ENCODE results near the gene GRK3. TPM values are rescaled to one million over a fixed set of nuclear protein-coding genes. Genes with fewer than 3 reads are reported as not detected.

Gene GRK3
- total and polyA plus RNA-seq, 7 donors: 1.2 to 9.6 (median 7.2) TPM

DNA sequence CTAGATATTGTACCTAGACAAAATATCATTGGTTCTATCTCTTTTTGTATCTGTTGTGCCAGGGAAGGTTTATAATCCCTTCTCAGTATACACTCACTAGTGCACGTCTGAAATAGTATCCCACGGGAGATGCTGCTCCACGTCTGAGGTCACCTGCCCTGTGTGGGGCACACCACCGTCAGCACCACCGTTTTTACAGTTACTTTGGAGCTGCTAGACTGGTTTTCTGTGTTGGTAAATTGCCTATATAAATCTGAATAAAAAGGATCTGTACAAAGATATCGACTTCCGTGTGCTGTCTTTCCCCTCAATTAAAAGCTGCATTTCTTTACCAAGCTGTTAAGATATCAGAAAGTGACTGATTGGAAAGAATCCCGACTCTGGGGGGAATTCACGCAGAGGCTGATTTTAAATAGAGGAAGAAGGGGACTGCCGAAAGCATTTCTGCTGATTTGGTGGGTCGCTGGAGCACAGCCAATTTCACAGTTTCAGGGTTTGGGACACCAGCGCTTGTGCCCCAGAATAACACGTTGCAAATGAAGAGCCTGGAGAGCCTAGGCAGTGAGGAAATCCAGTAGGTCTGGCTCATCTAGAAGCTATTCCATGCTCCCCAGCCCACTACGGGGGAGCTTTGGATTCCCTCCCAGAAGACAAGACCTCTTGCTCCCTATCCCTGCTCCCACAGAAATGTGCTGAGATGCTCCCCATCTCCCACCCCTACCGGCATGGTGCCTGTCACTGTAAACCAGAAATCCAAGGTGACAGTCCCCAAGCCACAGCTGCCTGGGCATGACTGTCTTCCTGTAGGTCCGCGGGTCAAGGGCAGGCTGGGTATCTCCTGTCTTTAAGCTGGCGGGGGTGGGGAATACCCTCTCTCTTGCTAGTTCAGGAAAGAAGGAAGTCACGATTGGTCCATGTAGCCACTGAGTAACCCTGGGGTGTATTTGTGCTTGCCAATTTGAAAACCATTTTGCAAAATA is 164.8 kb downstream of the GRK3 start:
- 40 to 71% methylated on average over 19 of the region's 19 CpGs for WGBS, 2 donors
- no peaks in the 10 kb centered on the region for H3K27me3 ChIP-seq

DNA sequence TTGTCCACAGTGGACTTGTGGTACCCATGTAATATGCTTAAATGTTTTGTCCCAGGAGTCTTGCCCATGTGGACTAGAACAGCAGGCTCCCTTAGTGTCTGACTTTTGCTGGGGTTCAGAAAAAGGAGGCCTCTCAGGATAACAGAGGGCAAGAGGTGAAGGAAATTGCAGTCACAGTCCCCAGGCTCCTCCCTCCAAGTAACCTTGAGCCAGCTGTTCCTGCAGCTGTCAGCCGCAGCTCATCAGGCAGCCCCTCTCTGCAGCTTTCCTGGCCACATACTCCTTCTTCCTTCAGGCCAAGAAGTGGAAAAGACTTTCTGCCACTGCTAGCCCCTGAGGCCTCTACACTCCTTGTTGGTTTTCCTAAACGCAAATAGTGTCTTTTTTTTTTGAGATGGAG is 171.2 kb downstream of the GRK3 start:
- Histone ChIP-seq H3K36me3 (no peaks in the 10 kb centered on the region), H3K9me3 (no peaks in the 10 kb centered on the region), H3K27me3 (no peaks in the 10 kb centered on the region), H3K4me1 (no peaks in the 10 kb centered on the region), H3K4me3 (no peak overlapping the region), H3K27ac (no peak overlapping the region)
- no peak for DNase-seq
- no peak for TF ChIP-seq EP300 (IDR thresholded peaks at IDR 0.05)
- no peak for TF ChIP-seq POLR2A (IDR thresholded peaks at IDR 0.05)
- intact Hi-C loops (cut with DNase I): no loop called here
- WGBS, 2 donors: 40 to 84% methylated on average over 2 of the region's 2 CpGs

More for the DNA sequence above, 164.8 kb downstream of the GRK3 start:
- no peaks in the 10 kb centered on the region for H3K4me1 ChIP-seq
- H3K36me3 ChIP-seq: no peaks in the 10 kb centered on the region
- TF ChIP-seq, protein P1, sequence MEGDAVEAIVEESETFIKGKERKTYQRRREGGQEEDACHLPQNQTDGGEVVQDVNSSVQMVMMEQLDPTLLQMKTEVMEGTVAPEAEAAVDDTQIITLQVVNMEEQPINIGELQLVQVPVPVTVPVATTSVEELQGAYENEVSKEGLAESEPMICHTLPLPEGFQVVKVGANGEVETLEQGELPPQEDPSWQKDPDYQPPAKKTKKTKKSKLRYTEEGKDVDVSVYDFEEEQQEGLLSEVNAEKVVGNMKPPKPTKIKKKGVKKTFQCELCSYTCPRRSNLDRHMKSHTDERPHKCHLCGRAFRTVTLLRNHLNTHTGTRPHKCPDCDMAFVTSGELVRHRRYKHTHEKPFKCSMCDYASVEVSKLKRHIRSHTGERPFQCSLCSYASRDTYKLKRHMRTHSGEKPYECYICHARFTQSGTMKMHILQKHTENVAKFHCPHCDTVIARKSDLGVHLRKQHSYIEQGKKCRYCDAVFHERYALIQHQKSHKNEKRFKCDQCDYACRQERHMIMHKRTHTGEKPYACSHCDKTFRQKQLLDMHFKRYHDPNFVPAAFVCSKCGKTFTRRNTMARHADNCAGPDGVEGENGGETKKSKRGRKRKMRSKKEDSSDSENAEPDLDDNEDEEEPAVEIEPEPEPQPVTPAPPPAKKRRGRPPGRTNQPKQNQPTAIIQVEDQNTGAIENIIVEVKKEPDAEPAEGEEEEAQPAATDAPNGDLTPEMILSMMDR (IDR thresholded peaks at IDR 0.05): no peak
- TF ChIP-seq POLR2AphosphoS5 (IDR thresholded peaks at IDR 0.05): no peak
- no peak for TF ChIP-seq POLR2A (IDR thresholded peaks at IDR 0.05)
- no peak for TF ChIP-seq EP300 (IDR thresholded peaks at IDR 0.05)
- DNase-seq: no peak
- H3K27ac ChIP-seq: no peak overlapping the region
- intact Hi-C loops (cut with DNase I): no loop called here
- no peak overlapping the region for H3K4me3 ChIP-seq
- no peaks in the 10 kb centered on the region for H3K9me3 ChIP-seq

DNA sequence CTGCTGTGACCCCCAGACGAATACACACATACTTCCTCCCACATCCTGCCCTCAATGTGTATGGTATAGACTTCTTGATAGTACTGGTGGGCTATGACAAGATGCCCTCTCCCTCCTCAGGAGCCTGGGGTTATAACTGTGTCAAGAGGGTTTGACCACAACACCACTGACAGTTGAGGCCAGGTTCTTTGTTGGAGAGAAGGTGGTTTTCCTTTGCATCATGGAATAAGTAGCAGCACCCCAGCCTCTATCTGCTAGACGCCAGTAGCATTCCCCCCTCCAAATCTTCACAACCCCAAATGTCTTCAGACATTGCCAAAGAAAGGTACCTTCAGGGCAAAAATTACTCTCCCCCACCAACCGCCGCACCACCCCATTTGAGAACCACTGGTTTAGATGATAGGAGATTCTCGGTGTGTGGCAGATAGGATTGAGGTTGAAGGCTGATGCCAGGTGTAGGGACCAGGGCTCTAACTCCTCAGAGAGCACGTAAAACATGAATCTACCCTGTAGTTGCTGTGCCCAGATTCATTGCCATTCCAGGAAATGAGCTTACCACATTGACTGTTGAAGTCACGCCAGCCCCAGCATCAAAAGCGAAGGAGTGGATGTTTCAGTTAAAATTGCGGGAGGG is 172.0 kb downstream of the GRK3 start:
- Histone ChIP-seq H3K4me1 (no peaks in the 10 kb centered on the region), H3K36me3 (no peaks in the 10 kb centered on the region), H3K27me3 (no peaks in the 10 kb centered on the region), H3K9me3 (no peaks in the 10 kb centered on the region), H3K27ac (no peak overlapping the region), H3K4me3 (no peak overlapping the region)
- no peak for DNase-seq
- intact Hi-C loops (cut with DNase I): no loop called here
- WGBS, 2 donors: 47 to 70% methylated on average over 9 of the region's 9 CpGs
- TF ChIP-seq, protein P1 (IDR thresholded peaks at IDR 0.05): no peak
- no peak for TF ChIP-seq POLR2A (IDR thresholded peaks at IDR 0.05)
- no peak for TF ChIP-seq EP300 (IDR thresholded peaks at IDR 0.05)
- TF ChIP-seq POLR2AphosphoS5 (IDR thresholded peaks at IDR 0.05): no peak

DNA sequence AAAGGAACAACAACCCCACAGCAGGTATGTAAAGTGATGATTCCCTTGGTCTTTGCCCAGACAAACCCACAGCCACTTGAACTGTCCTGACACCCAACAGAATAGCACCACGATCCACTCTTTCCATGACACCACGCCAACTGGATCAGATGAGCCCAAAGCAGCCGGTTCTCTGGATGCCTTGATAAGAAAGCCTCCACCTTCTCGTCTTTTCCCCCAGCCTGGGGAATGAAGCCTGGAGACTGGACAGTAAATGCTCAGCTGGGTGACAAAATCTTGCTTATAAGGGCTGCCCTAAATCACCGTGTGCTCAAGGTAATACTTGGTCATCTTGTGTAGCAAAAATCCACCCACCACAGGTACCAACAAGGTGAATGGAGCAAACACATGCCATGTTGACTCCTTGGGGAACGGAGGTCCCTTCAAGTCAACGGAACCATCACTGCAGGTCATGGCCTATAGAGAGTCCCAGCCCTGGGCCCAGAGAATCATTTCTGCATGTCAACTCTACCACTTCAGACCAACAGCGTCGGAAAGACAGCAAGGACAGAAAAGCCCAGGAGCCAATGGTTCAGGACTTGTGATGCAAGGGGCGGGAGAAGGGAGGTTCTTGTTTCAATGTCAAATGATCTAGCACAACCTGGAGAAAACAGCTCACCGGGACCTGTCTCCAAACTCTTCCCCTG is 175.3 kb downstream of the GRK3 start:
- 80 to 95% methylated on average over 11 of the region's 11 CpGs for WGBS, 2 donors
- Histone ChIP-seq H3K27me3 (no peaks in the 10 kb centered on the region), H3K4me1 (no peaks in the 10 kb centered on the region), H3K4me3 (no peak overlapping the region), H3K36me3 (no peaks in the 10 kb centered on the region), H3K27ac (no peak overlapping the region), H3K9me3 (no peaks in the 10 kb centered on the region)
- DNase-seq: no peak
- intact Hi-C loops (cut with DNase I): no loop called here
- no peak for TF ChIP-seq POLR2A (IDR thresholded peaks at IDR 0.05)
- TF ChIP-seq EP300 (IDR thresholded peaks at IDR 0.05): no peak
- no peak for TF ChIP-seq POLR2AphosphoS5 (IDR thresholded peaks at IDR 0.05)
- TF ChIP-seq, protein P1 (IDR thresholded peaks at IDR 0.05): no peak
